ENCODE data around the gene FBLN1. TPM values are rescaled to one million over a fixed set of nuclear protein-coding genes. Genes with fewer than 3 reads are reported as not detected.
"Not testable (repeated sequence)": the region's sequence is repeated elsewhere in the genome, so short reads cannot be mapped to it uniquely, and the experiment has no call there.

The FBLN1 gene
- total RNA-seq, 2 donors from 2014 or later: 125 to 144 TPM

DNA sequence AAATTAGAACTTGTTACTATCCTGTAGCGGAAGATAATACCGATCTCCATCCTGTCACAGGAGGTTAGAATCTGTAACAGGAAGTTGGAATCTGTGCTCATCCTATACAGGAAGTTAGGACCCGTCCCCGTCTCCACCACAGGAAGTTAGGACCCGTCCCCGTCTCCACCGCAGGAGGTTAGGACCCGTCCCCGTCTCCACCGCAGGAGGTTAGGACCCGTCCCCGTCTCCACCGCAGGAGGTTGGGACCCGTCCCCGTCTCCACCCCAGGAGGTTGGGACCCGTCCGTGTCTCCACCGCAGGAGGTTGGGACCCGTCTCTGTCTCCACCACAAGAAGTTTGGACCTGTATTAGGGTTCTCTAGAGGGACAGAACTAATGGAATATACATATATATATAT is 52.2 kb downstream of the FBLN1 start:
- DNase-seq (ENCODE audit: low spot score): no peak
- H3K4me1 ChIP-seq (replicated peaks): peaks cover 6% of the 10 kb centered on the region
- intact Hi-C loops (cut with DNase I): loop anchor here (2.0 to 5.0 kb wide), 2 partner anchors 114 to 238 kb away; no protein-coding TSS in a partner anchor
- H3K4me3 ChIP-seq: no peak overlapping the region
- TF ChIP-seq POLR2A (IDR thresholded peaks at IDR 0.05) (no peak), POLR2AphosphoS5 (IDR thresholded peaks at IDR 0.05) (no peak)
- TF ChIP-seq, protein P1, sequence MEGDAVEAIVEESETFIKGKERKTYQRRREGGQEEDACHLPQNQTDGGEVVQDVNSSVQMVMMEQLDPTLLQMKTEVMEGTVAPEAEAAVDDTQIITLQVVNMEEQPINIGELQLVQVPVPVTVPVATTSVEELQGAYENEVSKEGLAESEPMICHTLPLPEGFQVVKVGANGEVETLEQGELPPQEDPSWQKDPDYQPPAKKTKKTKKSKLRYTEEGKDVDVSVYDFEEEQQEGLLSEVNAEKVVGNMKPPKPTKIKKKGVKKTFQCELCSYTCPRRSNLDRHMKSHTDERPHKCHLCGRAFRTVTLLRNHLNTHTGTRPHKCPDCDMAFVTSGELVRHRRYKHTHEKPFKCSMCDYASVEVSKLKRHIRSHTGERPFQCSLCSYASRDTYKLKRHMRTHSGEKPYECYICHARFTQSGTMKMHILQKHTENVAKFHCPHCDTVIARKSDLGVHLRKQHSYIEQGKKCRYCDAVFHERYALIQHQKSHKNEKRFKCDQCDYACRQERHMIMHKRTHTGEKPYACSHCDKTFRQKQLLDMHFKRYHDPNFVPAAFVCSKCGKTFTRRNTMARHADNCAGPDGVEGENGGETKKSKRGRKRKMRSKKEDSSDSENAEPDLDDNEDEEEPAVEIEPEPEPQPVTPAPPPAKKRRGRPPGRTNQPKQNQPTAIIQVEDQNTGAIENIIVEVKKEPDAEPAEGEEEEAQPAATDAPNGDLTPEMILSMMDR (IDR thresholded peaks at IDR 0.05): no peak
- H3K27me3 ChIP-seq (replicated peaks; ENCODE audit: insufficient read depth): no peaks in the 10 kb centered on the region
- WGBS: 94% methylated on average over 19 of the region's 19 CpGs
- no peaks in the 10 kb centered on the region for H3K9me3 ChIP-seq
- H3K27ac ChIP-seq: peak overlapping the region; percentile 70 to 75
- H3K36me3 ChIP-seq: no peaks in the 10 kb centered on the region

DNA sequence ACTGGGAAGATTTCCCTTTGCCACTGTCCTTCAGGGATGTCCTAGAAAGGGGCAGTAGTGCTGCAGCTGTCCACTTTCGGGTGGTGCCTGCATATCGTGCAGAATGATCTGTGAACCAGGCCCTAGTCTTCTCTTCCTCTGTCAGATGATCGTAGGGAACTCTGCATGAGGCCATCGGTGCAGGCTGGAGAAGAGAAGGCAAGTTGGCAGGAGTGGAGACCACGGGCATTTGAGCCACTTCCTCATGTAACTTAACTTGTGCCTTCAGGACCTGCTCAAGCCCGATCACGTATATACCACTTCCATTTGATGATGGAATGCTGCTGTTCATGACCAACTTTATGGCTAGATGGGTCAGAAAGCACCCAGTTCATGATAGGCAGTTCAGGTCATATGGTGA is 55.2 kb downstream of the FBLN1 start:
- H3K4me1 ChIP-seq (replicated peaks); H3K27ac ChIP-seq; intact Hi-C loops (cut with DNase I); H3K27me3 ChIP-seq (replicated peaks; ENCODE audit: insufficient read depth); H3K9me3 ChIP-seq; DNase-seq (ENCODE audit: low spot score); H3K36me3 ChIP-seq; H3K4me3 ChIP-seq: not testable (repeated sequence)
- 69% methylated on average over 7 of the region's 7 CpGs for WGBS

DNA sequence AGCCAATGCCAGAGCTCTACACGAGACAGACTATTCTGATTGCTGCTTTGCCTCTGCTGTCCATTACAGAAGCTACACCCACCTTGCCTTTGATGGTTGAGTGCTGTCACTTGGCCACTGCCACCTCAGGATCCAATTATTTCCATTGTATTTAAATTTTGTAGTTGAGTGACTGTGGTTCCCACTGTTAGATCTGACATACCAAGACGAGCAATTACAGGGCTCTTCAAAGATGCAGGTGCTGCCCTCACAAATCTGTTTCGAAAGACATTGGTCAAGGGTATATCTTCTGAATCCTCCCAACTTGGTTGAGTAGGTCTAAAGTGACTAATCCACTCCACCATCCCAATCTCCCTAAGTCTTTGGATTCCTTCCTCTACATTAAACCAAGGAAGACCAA is 57.4 kb downstream of the FBLN1 start:
- H3K4me3 ChIP-seq; H3K27ac ChIP-seq; H3K27me3 ChIP-seq (replicated peaks; ENCODE audit: insufficient read depth); DNase-seq (ENCODE audit: low spot score); H3K9me3 ChIP-seq; H3K4me1 ChIP-seq (replicated peaks); intact Hi-C loops (cut with DNase I); H3K36me3 ChIP-seq: not testable (repeated sequence)
- 98% methylated on average over 3 of the region's 3 CpGs for WGBS

DNA sequence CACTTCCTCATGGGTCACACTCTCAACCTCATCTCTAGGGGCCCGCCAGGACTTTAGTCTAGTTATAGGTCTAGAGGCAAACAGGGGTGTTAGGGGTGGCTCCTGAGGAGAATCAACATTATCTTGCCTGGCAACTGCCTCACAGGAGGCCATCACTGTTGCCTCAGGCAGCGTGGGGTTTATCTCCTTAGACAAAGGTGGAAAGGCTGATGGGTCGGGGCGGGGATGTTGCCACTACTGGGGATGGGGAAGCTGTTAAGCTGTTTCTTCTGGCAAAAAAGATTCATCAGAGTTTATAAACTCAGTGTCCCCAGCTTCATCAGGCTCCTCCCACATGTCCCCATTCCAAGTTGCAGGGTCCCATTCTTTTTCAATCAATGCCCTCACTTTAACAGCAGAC is 58.1 kb downstream of the FBLN1 start:
- H3K4me3 ChIP-seq; intact Hi-C loops (cut with DNase I); H3K27ac ChIP-seq; H3K4me1 ChIP-seq (replicated peaks); H3K27me3 ChIP-seq (replicated peaks; ENCODE audit: insufficient read depth); H3K9me3 ChIP-seq; H3K36me3 ChIP-seq; DNase-seq (ENCODE audit: low spot score): not testable (repeated sequence)
- 99% methylated on average over 4 of the region's 4 CpGs for WGBS

DNA sequence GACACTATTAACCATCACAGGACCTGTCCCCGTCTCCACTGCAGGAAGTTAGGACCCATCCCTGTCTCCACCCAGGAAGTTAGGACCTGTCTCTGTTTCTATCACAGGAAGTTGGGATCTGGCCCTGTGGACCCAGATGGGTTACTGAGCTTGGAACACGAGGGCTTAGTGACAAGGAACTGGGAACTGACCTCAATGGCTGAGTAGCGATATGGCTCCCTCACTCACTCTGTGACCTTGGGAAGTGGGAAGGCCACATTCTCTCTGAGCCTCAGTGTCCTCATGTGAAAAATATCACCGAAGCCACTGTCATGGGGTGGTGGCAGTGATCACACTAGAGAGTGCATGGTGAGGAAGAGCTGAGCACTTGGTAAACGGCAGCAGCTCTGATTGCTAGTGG is 59.4 kb downstream of the FBLN1 start:
- Histone ChIP-seq H3K4me3 (no peak overlapping the region), H3K9me3 (no peaks in the 10 kb centered on the region), H3K27me3 (replicated peaks; ENCODE audit: insufficient read depth) (no peaks in the 10 kb centered on the region), H3K4me1 (replicated peaks) (no peaks in the 10 kb centered on the region), H3K27ac (no peak overlapping the region), H3K36me3 (no peaks in the 10 kb centered on the region)
- DNase-seq (ENCODE audit: low spot score): no peak
- TF ChIP-seq POLR2A (IDR thresholded peaks at IDR 0.05) (no peak), POLR2AphosphoS5 (IDR thresholded peaks at IDR 0.05) (no peak)
- TF ChIP-seq, protein P1 (IDR thresholded peaks at IDR 0.05): no peak
- WGBS: 98% methylated on average over 5 of the region's 5 CpGs
- intact Hi-C loops (cut with DNase I): no loop called here

DNA sequence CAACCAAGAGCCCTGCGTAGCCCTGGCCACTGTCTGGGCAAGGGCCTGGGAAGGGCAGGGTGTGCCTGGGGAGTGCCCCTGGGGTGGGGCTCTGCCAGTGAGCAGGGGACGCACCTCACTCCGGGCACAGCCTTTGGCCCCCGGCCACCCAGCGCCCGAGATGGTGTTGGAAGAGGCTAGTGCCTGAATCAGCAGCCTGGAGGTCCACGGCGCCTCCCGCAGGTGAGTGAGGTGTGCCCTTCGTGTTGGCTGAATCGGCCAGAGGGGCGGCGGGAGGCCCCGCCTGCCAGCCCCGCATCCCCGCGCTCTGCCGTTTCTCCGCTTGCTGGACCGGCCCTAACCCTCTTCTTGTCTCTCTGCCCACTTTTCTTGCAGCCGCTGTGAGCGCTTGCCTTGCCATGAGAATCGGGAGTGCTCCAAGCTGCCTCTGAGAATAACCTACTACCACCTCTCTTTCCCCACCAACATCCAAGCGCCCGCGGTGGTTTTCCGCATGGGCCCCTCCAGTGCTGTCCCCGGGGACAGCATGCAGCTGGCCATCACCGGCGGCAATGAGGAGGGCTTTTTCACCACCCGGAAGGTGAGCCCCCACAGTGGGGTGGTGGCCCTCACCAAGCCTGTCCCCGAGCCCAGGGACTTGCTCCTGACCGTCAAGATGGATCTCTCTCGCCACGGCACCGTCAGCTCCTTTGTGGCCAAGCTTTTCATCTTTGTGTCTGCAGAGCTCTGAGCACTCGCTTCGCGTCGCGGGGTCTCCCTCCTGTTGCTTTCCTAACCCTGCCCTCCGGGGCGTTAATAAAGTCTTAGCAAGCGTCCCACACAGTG is 60.1 kb downstream of the FBLN1 start:
- intact Hi-C loops (cut with DNase I): no loop called here
- Histone ChIP-seq H3K9me3 (no peaks in the 10 kb centered on the region), H3K27me3 (replicated peaks; ENCODE audit: insufficient read depth) (no peaks in the 10 kb centered on the region), H3K36me3 (no peaks in the 10 kb centered on the region), H3K27ac (no peak overlapping the region), H3K4me3 (no peak overlapping the region), H3K4me1 (replicated peaks) (no peaks in the 10 kb centered on the region)
- TF ChIP-seq POLR2AphosphoS5 (IDR thresholded peaks at IDR 0.05): no peak
- TF ChIP-seq, protein P1 (IDR thresholded peaks at IDR 0.05): no peak
- TF ChIP-seq POLR2A (IDR thresholded peaks at IDR 0.05): no peak
- WGBS: 97% methylated on average over 44 of the region's 44 CpGs
- DNase-seq (ENCODE audit: low spot score): no peak
